ENCODE results near the gene PLAU. TPM values are rescaled to one million over a fixed set of nuclear protein-coding genes. Genes with fewer than 3 reads are reported as not detected.

PLAU gene
- total and polyA plus RNA-seq, 10 of the 15 experiments (the other 5 are each of a cell fraction or from before 2014, with no cell fraction given), result 2.5 to 20.9 (median 11.5) TPM

DNA sequence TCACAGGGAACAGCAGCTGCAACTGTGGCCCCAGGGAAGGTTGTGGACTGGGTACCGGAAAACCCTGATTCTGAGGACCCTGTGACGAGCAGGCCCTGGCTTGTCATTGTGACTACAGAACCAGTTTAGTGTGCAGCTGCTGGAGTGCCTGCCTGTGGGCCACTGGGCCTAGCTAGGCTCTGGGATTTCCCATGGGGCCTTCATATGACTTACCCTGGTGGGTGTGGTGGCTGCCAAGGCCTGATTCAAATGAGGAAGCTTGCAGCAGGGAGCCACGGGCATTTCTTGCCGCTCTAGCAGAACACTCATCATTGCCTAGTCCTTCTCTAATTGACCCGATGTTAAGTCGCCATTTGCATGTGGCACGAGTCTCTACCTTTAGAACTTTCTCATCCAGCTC is 21.9 kb upstream of the PLAU start:
- intact Hi-C loops (cut with micrococcal nuclease; ENCODE audit: unreplicated experiment), result loop anchor here (5.0 kb wide), 2 partner anchors 343 to 1343 kb away; no protein-coding TSS in a partner anchor
- Histone ChIP-seq H3K4me3 (no peak overlapping the region), H3K4me1 (ENCODE audit: control insufficient read depth, insufficient read depth, low read length) (peaks cover 6% of the 10 kb centered on the region), H3K36me3 (ENCODE audit: control insufficient read depth in 2 of 2, insufficient read depth in 2 of 2, low read length in 1 of 2) (no peaks in the 10 kb centered on the region), H2AFZ (ENCODE audit: control insufficient read depth, low read depth, low read length) (peak overlapping the region; percentile 55), H4K20me1 (ENCODE audit: control insufficient read depth, insufficient read depth) (no peaks in the 10 kb centered on the region), H3K27me3 (replicated peaks in 1 of 2; ENCODE audit: control insufficient read depth in 2 of 2, insufficient read depth in 2 of 2, low read length in 1 of 2) (no peaks in the 10 kb centered on the region), H3K9ac (ENCODE audit: control insufficient read depth, insufficient read depth, low read length) (no peak overlapping the region), H3K9me3 (replicated peaks; ENCODE audit: control insufficient read depth, insufficient read depth, low read length) (no peaks in the 10 kb centered on the region), H3K4me2 (ENCODE audit: control insufficient read depth, insufficient read depth) (no peak overlapping the region), H3K27ac (ENCODE audit: control insufficient read depth, insufficient read depth) (no peak overlapping the region), H3K79me2 (ENCODE audit: control insufficient read depth, insufficient read depth, low read length) (no peaks in the 10 kb centered on the region)
- ATAC-seq (peak; percentile 76), DNase-seq (ENCODE audit: low read depth, low spot score) (no peak), FAIRE-seq (peak; percentile 77)
- in situ Hi-C loops (cut with MboI), result loop anchor here (10.0 to 25.0 kb wide), 3 partner anchors 198 to 1346 kb away; partner anchors contain the start of gene COMTD1
- ChIA-PET RAD21 (ENCODE audit: unreplicated experiment) (interaction anchor here (0.7 to 21.4 kb wide), 28 partner anchors 10 to 1511 kb away, joined by 3 to 616 read pairs (median 5); partner anchors contain the start of genes COMTD1 and PLAU), SMC1A (ENCODE audit: uncharacterized antibody, unreplicated experiment) (interaction anchor here (0.6 to 27.4 kb wide), 24 partner anchors 9 to 354 kb away, joined by 3 to 1048 read pairs (median 6); partner anchors contain the start of gene PLAU), POLR2A (interaction anchor here (0.6 to 6.9 kb wide), 15 partner anchors 11 to 706 kb away, joined by 3 to 32 read pairs (median 3); partner anchors contain the start of gene PLAU), CTCF (interaction anchor here (0.9 to 19.8 kb wide), 14 partner anchors 9 to 346 kb away, joined by 3 to 930 read pairs (median 25); partner anchors contain the start of gene PLAU)
- no TSS peak for BruUV-seq (replicated peaks)
- 5% methylated on average over 7 of the region's 7 CpGs for WGBS (ENCODE audit: insufficient coverage, insufficient replicate concordance, low lambda C conversion rate, missing lambda C conversion rate)
- TF ChIP-seq MTA2 (IDR thresholded peaks at IDR 0.05; ENCODE audit: low read depth) (peak; percentile 23; the same call in 1 of the 2 replicates), EED (IDR thresholded peaks at IDR 0.05; ENCODE audit: low read depth) (peak; percentile 57; the same call in 1 of the 2 replicates), ETV6 (conservative IDR thresholded peaks at IDR 0.05 in 1 of 2, IDR thresholded peaks at IDR 0.05 in 1 of 2; ENCODE audit: borderline replicate concordance in 1 of 2, low read depth in 1 of 2) (no peak), POU2F2 (IDR thresholded peaks at IDR 0.05; ENCODE audit: borderline replicate concordance, low read depth, low read length) (no peak), ZNF622 (IDR thresholded peaks at IDR 0.05) (no peak), IKZF1 (conservative IDR thresholded peaks at IDR 0.05) (peak; percentile 51), TCF12 (IDR thresholded peaks at IDR 0.05; ENCODE audit: low read depth, low read length) (0 out of 2 replicates have a peak, but pooled peaks have one; percentile 7), BHLHE40 (IDR thresholded peaks at IDR 0.05; ENCODE audit: borderline replicate concordance in 1 of 2, low read depth in 2 of 2, low read length in 1 of 2) (peak in 1 of 2 experiments; percentile 66; a peak in 2 of 4 replicates), MEF2B (IDR thresholded peaks at IDR 0.05; ENCODE audit: partially characterized antibody, poor library complexity, severe bottlenecking) (peak; percentile 74), YY1 (IDR thresholded peaks at IDR 0.05; ENCODE audit: low read depth, low read length) (0 out of 2 replicates have a peak, but pooled peaks have one; percentile 17), CEBPB (IDR thresholded peaks at IDR 0.05; ENCODE audit: borderline replicate concordance in 1 of 2, low read depth in 2 of 2, low read length in 2 of 2) (no peak), CREM (IDR thresholded peaks at IDR 0.05; ENCODE audit: low read depth) (peak; percentile 31; the same call in 1 of the 2 replicates), DPF2 (IDR thresholded peaks at IDR 0.05) (peak; percentile 50; the same call in 1 of the 2 replicates)
- TF ChIP-seq, protein P1, sequence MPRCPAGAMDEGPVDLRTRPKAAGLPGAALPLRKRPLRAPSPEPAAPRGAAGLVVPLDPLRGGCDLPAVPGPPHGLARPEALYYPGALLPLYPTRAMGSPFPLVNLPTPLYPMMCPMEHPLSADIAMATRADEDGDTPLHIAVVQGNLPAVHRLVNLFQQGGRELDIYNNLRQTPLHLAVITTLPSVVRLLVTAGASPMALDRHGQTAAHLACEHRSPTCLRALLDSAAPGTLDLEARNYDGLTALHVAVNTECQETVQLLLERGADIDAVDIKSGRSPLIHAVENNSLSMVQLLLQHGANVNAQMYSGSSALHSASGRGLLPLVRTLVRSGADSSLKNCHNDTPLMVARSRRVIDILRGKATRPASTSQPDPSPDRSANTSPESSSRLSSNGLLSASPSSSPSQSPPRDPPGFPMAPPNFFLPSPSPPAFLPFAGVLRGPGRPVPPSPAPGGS (IDR thresholded peaks at IDR 0.05; ENCODE audit: borderline replicate concordance, insufficient read depth, low read depth, low read length, poor library complexity, severe bottlenecking), result peak; percentile 49
- TF ChIP-seq, protein P2, sequence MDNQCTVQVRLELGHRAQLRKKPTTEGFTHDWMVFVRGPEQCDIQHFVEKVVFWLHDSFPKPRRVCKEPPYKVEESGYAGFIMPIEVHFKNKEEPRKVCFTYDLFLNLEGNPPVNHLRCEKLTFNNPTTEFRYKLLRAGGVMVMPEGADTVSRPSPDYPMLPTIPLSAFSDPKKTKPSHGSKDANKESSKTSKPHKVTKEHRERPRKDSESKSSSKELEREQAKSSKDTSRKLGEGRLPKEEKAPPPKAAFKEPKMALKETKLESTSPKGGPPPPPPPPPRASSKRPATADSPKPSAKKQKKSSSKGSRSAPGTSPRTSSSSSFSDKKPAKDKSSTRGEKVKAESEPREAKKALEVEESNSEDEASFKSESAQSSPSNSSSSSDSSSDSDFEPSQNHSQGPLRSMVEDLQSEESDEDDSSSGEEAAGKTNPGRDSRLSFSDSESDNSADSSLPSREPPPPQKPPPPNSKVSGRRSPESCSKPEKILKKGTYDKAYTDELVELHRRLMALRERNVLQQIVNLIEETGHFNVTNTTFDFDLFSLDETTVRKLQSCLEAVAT (IDR thresholded peaks at IDR 0.05), result no peak
- TF ChIP-seq, protein P3, sequence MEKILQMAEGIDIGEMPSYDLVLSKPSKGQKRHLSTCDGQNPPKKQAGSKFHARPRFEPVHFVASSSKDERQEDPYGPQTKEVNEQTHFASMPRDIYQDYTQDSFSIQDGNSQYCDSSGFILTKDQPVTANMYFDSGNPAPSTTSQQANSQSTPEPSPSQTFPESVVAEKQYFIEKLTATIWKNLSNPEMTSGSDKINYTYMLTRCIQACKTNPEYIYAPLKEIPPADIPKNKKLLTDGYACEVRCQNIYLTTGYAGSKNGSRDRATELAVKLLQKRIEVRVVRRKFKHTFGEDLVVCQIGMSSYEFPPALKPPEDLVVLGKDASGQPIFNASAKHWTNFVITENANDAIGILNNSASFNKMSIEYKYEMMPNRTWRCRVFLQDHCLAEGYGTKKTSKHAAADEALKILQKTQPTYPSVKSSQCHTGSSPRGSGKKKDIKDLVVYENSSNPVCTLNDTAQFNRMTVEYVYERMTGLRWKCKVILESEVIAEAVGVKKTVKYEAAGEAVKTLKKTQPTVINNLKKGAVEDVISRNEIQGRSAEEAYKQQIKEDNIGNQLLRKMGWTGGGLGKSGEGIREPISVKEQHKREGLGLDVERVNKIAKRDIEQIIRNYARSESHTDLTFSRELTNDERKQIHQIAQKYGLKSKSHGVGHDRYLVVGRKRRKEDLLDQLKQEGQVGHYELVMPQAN (conservative IDR thresholded peaks at IDR 0.05), result no peak

All from GM12878 (cell line).